Stomach (tissue), 9 donors: ENCODE measurements around the gene SHE. TPM values are rescaled to one million over a fixed set of nuclear protein-coding genes. Genes with fewer than 3 reads are reported as not detected.
A peak's percentile ranks its signal among the peaks of the same experiment; 100 is the strongest.

Experiments used
- DNase-seq, 2 donors: peaks; one replicate each; pipeline versions ENCODE4 v3.0.0 to v3.0.0-alpha.2; 2013 to 2019
- H3K27ac ChIP-seq, 5 donors: fragments of 200-600 bp in 4 of 5; sonication (generic) in 4 of 5; one replicate each; pipeline ENCODE4 v1.5.1; 2013 to 2019; ENCODE audit warnings: mild to moderate bottlenecking in 1 of 5, moderate library complexity in 1 of 5
- H3K27me3 ChIP-seq, 3 donors: fragments of 200-600 bp; sonication (generic); one replicate each; pipeline ENCODE4 v1.5.1; 2017 to 2019; ENCODE audit warnings: mixed run types in 1 of 3
- H3K36me3 ChIP-seq, 4 donors: fragments of 200-600 bp; sonication (generic); 1 replicate in 3 of 4; 2 replicates in 1 of 4; pipeline ENCODE4 v1.5.1; 2016 to 2019
- H3K4me1 ChIP-seq, 4 donors: fragments of 200-600 bp; sonication (generic); one replicate each; pipeline ENCODE4 v1.5.1; 2016 to 2019
- H3K4me3 ChIP-seq, 4 donors: fragments of 200-600 bp; sonication (generic) in 3 of 4; one replicate each; pipeline ENCODE4 v1.5.1; 2016 to 2019; ENCODE audit warnings: mild to moderate bottlenecking in 1 of 4
- H3K9me3 ChIP-seq, 4 donors: fragments of 200-600 bp; sonication (generic); one replicate each; pipeline ENCODE4 v1.5.1; 2016 to 2019
- CTCF ChIP-seq, 7 experiments: fragments of 450-650 bp in 4 of 7; fragments of 200-600 bp in 3 of 7; sonication (generic) in 3 of 7; IDR thresholded peaks; one replicate each; pipeline ENCODE4 v1.5.1; 2016 to 2019; ENCODE audit warnings: antibody characterized with exemption in 7 of 7, control low read depth in 2 of 7, mild to moderate bottlenecking in 1 of 7
- EP300 ChIP-seq: sonication (generic); formaldehyde crosslinking; IDR thresholded peaks from one replicate; pipeline ENCODE4 v1.6.1; 2017; ENCODE audit warnings: antibody characterized with exemption
- POLR2A ChIP-seq, 4 donors: fragments of 450-650 bp; IDR thresholded peaks; one replicate each; pipeline ENCODE4 v1.6.1; 2016; ENCODE audit warnings: antibody characterized with exemption in 4 of 4, control low read depth in 2 of 4, mild to moderate bottlenecking in 1 of 4, moderate library complexity in 1 of 4
- POLR2AphosphoS5 ChIP-seq, 3 donors: sonication (generic); formaldehyde crosslinking; IDR thresholded peaks; one replicate each; pipeline ENCODE4 v1.6.1; 2016; ENCODE audit warnings: antibody characterized with exemption in 3 of 3
- WGBS, 5 donors: extraction: QIAGEN DNeasy Blood & Tissue Kit in 3 of 5; methylation state at CpG; one replicate each; pipeline versions ENCODE4 v1.1.5 to v1.1.7; 2013 to 2018; 5-methylcytosine and 5-hydroxymethylcytosine counted together
- intact Hi-C: fragments of 100-400 bp; cut with DNase I; formaldehyde crosslinking; loops from one replicate; pipeline ENCODE4 v1.15.1; 2023; ENCODE audit warnings: low total_unique reads
- polyA plus RNA-seq, 3 donors: library from polyadenylated mRNA; stranded (reverse); fragments of 200-250 nt; gene quantifications; one replicate each; pipeline ENCODE4 v1.2.3, GENCODE V29; 2013
- total RNA-seq, 5 donors: library from RNA; depleted of rRNA; stranded (reverse); fragments of >200 nt; gene quantifications; one replicate each; pipeline versions ENCODE4 v1.1.0 to v1.2.3, GENCODE V29; 2014 to 2016
- donor health status: healthy with polysubstance abuse.
- donor health status: Bipolar disorder and iron deficiency.
- donor health status: healthy.

SHE gene
- total and polyA plus RNA-seq, 8 donors: 0.87 to 13.8 (median 4.5) TPM

- intact Hi-C loops: no loop called here
- WGBS, 5 donors: 70 to 83% (median 79%) methylated on average over 3 of the region's 3 CpGs
- Histone ChIP-seq H3K27ac (peak overlapping the region in 2 of 5 donors; percentile 36 to 58), H3K9me3 (no peaks in the 10 kb centered on the region), H3K27me3 (no peaks in the 10 kb centered on the region), H3K36me3 (peaks cover 56 to 60% (median 57%) of the 10 kb centered on the region in 4 donors), H3K4me3 (no peak overlapping the region), H3K4me1 (peaks cover 11 to 64% (median 40%) of the 10 kb centered on the region in 4 donors)
- DNase-seq: no peak
- TF ChIP-seq POLR2AphosphoS5 (IDR thresholded peaks at IDR 0.05): no peak
- no peak for TF ChIP-seq EP300
- no peak for TF ChIP-seq POLR2A (IDR thresholded peaks at IDR 0.05)
- no peak for TF ChIP-seq CTCF (IDR thresholded peaks at IDR 0.05)
Measured at GRCh38 chr1:154549202-154549770, 47.1 kb upstream of the SHE start.

- TF ChIP-seq POLR2AphosphoS5 (IDR thresholded peaks at IDR 0.05) (peak in 1 of 3 donors; percentile 27), POLR2A (IDR thresholded peaks at IDR 0.05) (no peak)
- WGBS, 5 donors: 13 to 31% (median 24%) methylated on average over 1 of the region's 1 CpG
- peaks cover 43 to 48% (median 45%) of the 10 kb centered on the region in 4 donors for H3K36me3 ChIP-seq
- H3K4me3 ChIP-seq: no peak overlapping the region
- DNase-seq: peak; percentile 53 to 86
- H3K9me3 ChIP-seq: no peaks in the 10 kb centered on the region
- intact Hi-C loops: no loop called here
- peaks cover 11 to 53% (median 33%) of the 10 kb centered on the region in 4 donors for H3K4me1 ChIP-seq
- no peaks in the 10 kb centered on the region for H3K27me3 ChIP-seq
- peak overlapping the region in 3 of 5 donors; percentile 36 to 63 (median 58) for H3K27ac ChIP-seq
Measured at GRCh38 chr1:154548028-154548427, 45.8 kb upstream of the SHE start.

GRCh38 chr1:154547105-154547732 is 45.0 kb upstream of the SHE start:
- intact Hi-C loops: no loop called here

GRCh38 chr1:154546264-154547063 is 44.3 kb upstream of the SHE start:
- TF ChIP-seq EP300: no peak
- TF ChIP-seq POLR2A (IDR thresholded peaks at IDR 0.05): no peak
- TF ChIP-seq CTCF (IDR thresholded peaks at IDR 0.05): peak in 5 of 7 experiments; percentile 29 to 79 (median 52)
- peak in 1 of 3 donors; percentile 11 for TF ChIP-seq POLR2AphosphoS5 (IDR thresholded peaks at IDR 0.05)
- H3K36me3 ChIP-seq: peaks cover 27 to 32% (median 29%) of the 10 kb centered on the region in 4 donors
- 76 to 80% (median 79%) methylated on average over 13 of the region's 13 CpGs for whole genome bisulfite sequencing, 5 donors
- H3K4me3 ChIP-seq: no peak overlapping the region
- peaks cover 11 to 41% (median 29%) of the 10 kb centered on the region in 4 donors for H3K4me1 ChIP-seq
- H3K27ac ChIP-seq: no peak overlapping the region
- H3K27me3 ChIP-seq: no peaks in the 10 kb centered on the region
- intact Hi-C loops: no loop called here
- DNase-seq: peak; percentile 51 to 79
- H3K9me3 ChIP-seq: no peaks in the 10 kb centered on the region

More at GRCh38 chr1:154547105-154547732, 45.0 kb upstream of the SHE start:
- 32 to 61% (median 43%) methylated on average over 11 of the region's 11 CpGs for WGBS, 5 donors
- H3K27me3 ChIP-seq: no peaks in the 10 kb centered on the region
- H3K4me3 ChIP-seq: no peak overlapping the region
- TF ChIP-seq POLR2A (IDR thresholded peaks at IDR 0.05) (no peak), CTCF (IDR thresholded peaks at IDR 0.05) (no peak), EP300 (no peak), POLR2AphosphoS5 (IDR thresholded peaks at IDR 0.05) (no peak)
- peak; percentile 30 to 33 for DNase-seq
- H3K4me1 ChIP-seq: peaks cover 11 to 45% (median 30%) of the 10 kb centered on the region in 4 donors
- peak overlapping the region in 4 of 5 donors; percentile 22 to 63 (median 47) for H3K27ac ChIP-seq
- no peaks in the 10 kb centered on the region for H3K9me3 ChIP-seq
- peaks cover 35 to 40% (median 37%) of the 10 kb centered on the region in 4 donors for H3K36me3 ChIP-seq
